Caco-2 (cell line): ENCODE measurements around the gene DDX42. TPM values are rescaled to one million over a fixed set of nuclear protein-coding genes. Genes with fewer than 3 reads are reported as not detected.

Experiments
- BruUV-seq: library from RNA; stranded (reverse); fragments of 400-500 nt; replicated peaks from 2 replicates; lab custom pipeline; 2021; lab: Mats Ljungman, UMichigan
- CTCF ChIA-PET: fragments of 300-600 bp; sonication (Branson Sonifier 250); formaldehyde crosslinking; loops from one replicate; lab custom pipeline; 2022; ENCODE audit warnings: antibody characterized with exemption; lab: Charles Lee
- POLR2A ChIA-PET: fragments of 300-600 bp; sonication (Branson Sonifier 250); formaldehyde crosslinking; loops from one replicate; lab custom pipeline; 2022; ENCODE audit warnings: antibody characterized with exemption; lab: Charles Lee
- DNase-seq, 2 experiments: peaks; one replicate each; pipeline versions ENCODE4 v3.0.0 to v3.0.0-alpha.2; 2020 to 2022
- H3K27me3 ChIP-seq: replicated peaks from 2 replicates; pipeline ENCODE4 v1.6.0; 2011; ENCODE audit warnings: low read length; ENCODE audit not compliant: control insufficient read depth, insufficient read depth
- H3K36me3 ChIP-seq: 2 replicates; pipeline ENCODE4 v1.5.1; 2011; ENCODE audit warnings: low read length; ENCODE audit not compliant: control insufficient read depth, insufficient read depth
- H3K4me1 ChIP-seq: fragments of 250-450 bp; sonication (Bioruptor Pico); 2 replicates; pipeline ENCODE4 v1.5.1; 2020; ENCODE audit warnings: mild to moderate bottlenecking
- H3K4me3 ChIP-seq: 2 replicates; pipeline ENCODE4 v1.5.1; 2011; ENCODE audit warnings: low read depth, mild to moderate bottlenecking, control low read depth, low read length
- H3K9me3 ChIP-seq: fragments of 250-450 bp; sonication (Bioruptor Pico); 2 replicates; pipeline ENCODE4 v1.5.1; 2020; ENCODE audit warnings: mild to moderate bottlenecking, moderate library complexity
- H3K27ac Mint-ChIP-seq: one replicate; pipeline ENCODE4 v1.8.0; 2022; ENCODE audit warnings: mixed read lengths; ENCODE audit not compliant: unreplicated experiment
- H3K27me3 Mint-ChIP-seq: one replicate; pipeline ENCODE4 v1.8.0; 2022; ENCODE audit warnings: mixed read lengths; ENCODE audit not compliant: insufficient read depth, unreplicated experiment
- H3K36me3 Mint-ChIP-seq: one replicate; pipeline ENCODE4 v1.8.0; 2022; ENCODE audit warnings: mild to moderate bottlenecking, mixed read lengths; ENCODE audit not compliant: insufficient read depth, unreplicated experiment
- H3K4me1 Mint-ChIP-seq: one replicate; pipeline ENCODE4 v1.8.0; 2022; ENCODE audit warnings: low read depth, mixed read lengths; ENCODE audit not compliant: unreplicated experiment
- H3K4me3 Mint-ChIP-seq: one replicate; pipeline ENCODE4 v1.8.0; 2022; ENCODE audit warnings: mild to moderate bottlenecking, moderate library complexity, mixed read lengths; ENCODE audit not compliant: unreplicated experiment
- H3K9me3 Mint-ChIP-seq: one replicate; pipeline ENCODE4 v1.8.0; 2022; ENCODE audit warnings: mixed read lengths; ENCODE audit not compliant: unreplicated experiment
- CTCF ChIP-seq, 2 experiments: fragments of 200-600 bp in 1 of 2; IDR thresholded peaks; 1 replicate in 1 of 2; 2 replicates in 1 of 2; pipeline versions ENCODE4 v1.5.1 to v1.8.0; 2011 to 2022; ENCODE audit warnings: antibody characterized with exemption in 1 of 2, control low read depth in 1 of 2, inconsistent platforms in 1 of 2, low read depth in 1 of 2, low read length in 1 of 2, mild to moderate bottlenecking in 1 of 2, moderate library complexity in 1 of 2; ENCODE audit not compliant: insufficient read depth in 1 of 2, severe bottlenecking in 1 of 2, unreplicated experiment in 1 of 2
- intact Hi-C: fragments of 100-400 bp; cut with micrococcal nuclease; formaldehyde crosslinking; loops from one replicate; pipeline ENCODE4 v1.10.0; 2022; ENCODE audit not compliant: unreplicated experiment
- total RNA-seq: library from RNA; stranded (reverse); gene quantifications from 2 replicates; pipeline ENCODE4 v1.2.3, GENCODE V29; 2022

The DDX42 gene
- total RNA-seq, 1 experiment from 2014 or later, result 183 TPM

- Mint-ChIP-seq H3K27me3 (no peaks in the 10 kb centered on the region), H3K9me3 (no peaks in the 10 kb centered on the region), H3K4me1 (peaks cover 20% of the 10 kb centered on the region), H3K36me3 (peaks cover 64% of the 10 kb centered on the region), H3K4me3 (no peak overlapping the region), H3K27ac (no peak overlapping the region)
- DNase-seq, result no peak
- intact Hi-C loops, result no loop called here
- no peaks in the 10 kb centered on the region for H3K27me3 ChIP-seq
- H3K4me3 ChIP-seq, result no peak overlapping the region
- ChIA-PET CTCF (interaction anchor here (0.7 to 0.8 kb wide), 2 partner anchors 10 to 11 kb away, joined by 3 read pairs; no protein-coding TSS in a partner anchor), POLR2A (no interaction called here)
- peaks cover 12% of the 10 kb centered on the region for H3K36me3 ChIP-seq
- H3K9me3 ChIP-seq, result no peaks in the 10 kb centered on the region
- peaks cover 9% of the 10 kb centered on the region for H3K4me1 ChIP-seq
- BruUV-seq, result no TSS peak
- no peak for TF ChIP-seq CTCF (IDR thresholded peaks at IDR 0.05; ENCODE audit: insufficient read depth in 1 of 2, low read depth in 1 of 2, low read length in 1 of 2, severe bottlenecking in 1 of 2, unreplicated experiment in 1 of 2)
Observed at GRCh38 chr17:63837962-63838600, 64.1 kb downstream of the DDX42 start.

- no peak overlapping the region for H3K27ac Mint-ChIP-seq
- H3K4me1 Mint-ChIP-seq, result peaks cover 20% of the 10 kb centered on the region
- Histone ChIP-seq H3K27me3 (no peaks in the 10 kb centered on the region), H3K9me3 (no peaks in the 10 kb centered on the region), H3K4me1 (peaks cover 13% of the 10 kb centered on the region), H3K4me3 (no peak overlapping the region), H3K36me3 (peaks cover 12% of the 10 kb centered on the region)
- H3K36me3 Mint-ChIP-seq, result peaks cover 63% of the 10 kb centered on the region
- TF ChIP-seq CTCF (IDR thresholded peaks at IDR 0.05; ENCODE audit: insufficient read depth in 1 of 2, low read depth in 1 of 2, low read length in 1 of 2, severe bottlenecking in 1 of 2, unreplicated experiment in 1 of 2), result no peak
- H3K9me3 Mint-ChIP-seq, result no peaks in the 10 kb centered on the region
- intact Hi-C loops, result no loop called here
- BruUV-seq, result no TSS peak
- peak; percentile 64 to 67 for DNase-seq
- ChIA-PET CTCF (interaction anchor here (0.6 to 0.8 kb wide), 3 partner anchors 9 to 82 kb away, joined by 3 read pairs; no protein-coding TSS in a partner anchor), POLR2A (no interaction called here)
- H3K4me3 Mint-ChIP-seq, result peak overlapping the region; percentile 34
- H3K27me3 Mint-ChIP-seq, result no peaks in the 10 kb centered on the region
Observed at GRCh38 chr17:63838631-63839171, 64.7 kb downstream of the DDX42 start.

- peaks cover 15% of the 10 kb centered on the region for H3K4me1 ChIP-seq
- peak overlapping the region; percentile 95 for H3K4me3 ChIP-seq
- Mint-ChIP-seq H3K27ac (peak overlapping the region; percentile 87), H3K27me3 (no peaks in the 10 kb centered on the region), H3K4me3 (peak overlapping the region; percentile 99), H3K9me3 (no peaks in the 10 kb centered on the region), H3K36me3 (peaks cover 50% of the 10 kb centered on the region), H3K4me1 (peaks cover 26% of the 10 kb centered on the region)
- CTCF ChIA-PET, result interaction anchor here (1.2 to 1.4 kb wide), 3 partner anchors 11 to 14 kb away, joined by 4 to 7 read pairs (median 6); no protein-coding TSS in a partner anchor
- intact Hi-C loops, result loop anchor here (10.0 kb wide), 1 partner anchor 216 kb away; the partner anchor contains the start of gene MAP3K3
- no peak for TF ChIP-seq CTCF (IDR thresholded peaks at IDR 0.05; ENCODE audit: insufficient read depth in 1 of 2, low read depth in 1 of 2, low read length in 1 of 2, severe bottlenecking in 1 of 2, unreplicated experiment in 1 of 2)
- POLR2A ChIA-PET, result interaction anchor here (0.5 to 1.0 kb wide), 3 partner anchors 13 to 300 kb away, joined by 3 to 4 read pairs (median 3); no protein-coding TSS in a partner anchor
- no TSS peak for BruUV-seq
- H3K27me3 ChIP-seq, result no peaks in the 10 kb centered on the region
- no peak for DNase-seq
- H3K36me3 ChIP-seq, result peaks cover 7% of the 10 kb centered on the region
- no peaks in the 10 kb centered on the region for H3K9me3 ChIP-seq
Observed at GRCh38 chr17:63840591-63841349, 66.8 kb downstream of the DDX42 start.
